Adipocyte (in vitro differentiated cells): Measurements from ENCODE around the gene EEFSEC.
"Not testable (repeated sequence)": the region's sequence is repeated elsewhere in the genome, so short reads cannot be mapped to it uniquely, and the experiment has no call there.

Experiments
- DNase-seq: peaks from one replicate; pipeline ENCODE4 v3.0.0-alpha.2; 2015; ENCODE audit warnings: low read depth
- H3K27me3 ChIP-seq: replicated peaks from 2 replicates; pipeline ENCODE4 v1.7.0; 2013; ENCODE audit warnings: mild to moderate bottlenecking, low read length, moderate library complexity; ENCODE audit not compliant: control insufficient read depth, insufficient read depth
- H3K36me3 ChIP-seq: 2 replicates; pipeline ENCODE4 v1.7.0; 2013; ENCODE audit warnings: low read length, mild to moderate bottlenecking, moderate library complexity; ENCODE audit not compliant: control insufficient read depth, insufficient read depth, severe bottlenecking
- H3K4me1 ChIP-seq: 2 replicates; pipeline ENCODE4 v1.7.0; 2013; ENCODE audit warnings: mild to moderate bottlenecking, low read length, moderate library complexity; ENCODE audit not compliant: control insufficient read depth, insufficient read depth
- H3K4me3 ChIP-seq: 2 replicates; pipeline ENCODE4 v1.7.0; 2013; ENCODE audit warnings: mild to moderate bottlenecking, low read length, moderate library complexity
- H3K9ac ChIP-seq: 2 replicates; pipeline ENCODE4 v1.7.0; 2013; ENCODE audit warnings: mild to moderate bottlenecking, low read length, moderate library complexity
- H3K9me3 ChIP-seq: 2 replicates; pipeline ENCODE4 v1.7.0; 2013; ENCODE audit warnings: mild to moderate bottlenecking, low read length, moderate library complexity; ENCODE audit not compliant: control insufficient read depth

EEFSEC gene

DNA sequence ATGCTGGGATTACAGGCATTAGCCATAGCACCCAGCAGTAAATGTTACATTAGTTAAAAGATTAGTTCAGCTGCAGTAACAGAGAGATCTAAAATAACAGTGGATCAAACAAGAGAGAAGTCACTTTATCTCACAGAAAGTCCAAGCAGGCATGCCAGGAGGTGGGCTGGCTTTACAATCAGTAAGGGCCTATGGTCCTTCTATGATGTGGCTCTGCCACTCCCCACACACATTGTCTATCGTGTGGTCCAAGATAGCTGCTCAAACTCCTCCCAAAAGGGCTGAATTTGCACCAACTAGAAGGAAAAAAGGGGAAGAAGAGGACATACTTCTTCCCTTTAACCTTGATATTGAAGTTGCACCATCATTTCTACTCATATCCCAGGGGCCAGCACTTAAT lies 25.0 kb upstream of the EEFSEC start:
- DNase-seq, result no peak
- H3K27me3 ChIP-seq, result no peaks in the 10 kb centered on the region
- no peaks in the 10 kb centered on the region for H3K36me3 ChIP-seq
- H3K9me3 ChIP-seq, result peaks cover 5% of the 10 kb centered on the region
- no peak overlapping the region for H3K9ac ChIP-seq
- no peak overlapping the region for H3K4me3 ChIP-seq
- H3K4me1 ChIP-seq, result no peaks in the 10 kb centered on the region

DNA sequence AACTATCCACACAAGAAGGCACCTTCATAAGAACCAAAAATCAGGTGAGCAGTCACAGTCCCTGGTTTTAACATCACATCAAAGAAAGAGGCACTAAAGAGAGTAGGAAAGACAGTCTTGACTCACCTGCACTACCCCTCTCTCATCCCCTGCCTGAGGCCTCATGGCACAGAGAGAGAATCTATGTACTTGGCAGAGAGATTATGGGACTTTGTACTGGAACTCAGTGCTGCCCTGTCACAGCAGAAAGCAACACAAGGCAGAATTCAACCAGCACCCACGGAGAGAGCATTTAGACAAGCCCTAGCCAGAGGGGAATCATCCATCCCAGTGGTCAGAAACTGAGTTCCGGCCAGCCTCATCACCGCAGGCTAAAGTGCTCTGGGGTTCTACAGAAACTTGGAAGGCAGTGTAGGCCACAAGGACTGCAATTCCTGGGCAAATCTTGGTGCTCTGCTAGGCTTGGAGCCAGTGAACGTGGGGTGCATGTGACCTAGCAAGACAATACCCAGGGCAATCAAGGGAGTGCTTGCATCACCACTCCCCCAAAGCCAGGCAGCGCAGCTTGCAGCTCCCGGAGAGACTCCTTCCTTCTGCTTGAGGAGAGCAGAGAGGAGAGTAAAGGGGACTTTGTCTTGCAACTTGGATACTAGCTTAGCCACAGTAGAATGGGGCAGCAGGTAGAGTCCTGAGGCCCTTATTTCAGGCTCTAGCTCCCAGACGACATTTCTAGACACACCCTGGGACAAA lies 21.2 kb upstream of the EEFSEC start:
- peaks cover 5% of the 10 kb centered on the region for H3K9me3 ChIP-seq
- H3K4me1 ChIP-seq, result no peaks in the 10 kb centered on the region
- DNase-seq, result no peak
- no peak overlapping the region for H3K9ac ChIP-seq
- no peak overlapping the region for H3K4me3 ChIP-seq
- H3K27me3 ChIP-seq, result no peaks in the 10 kb centered on the region
- no peaks in the 10 kb centered on the region for H3K36me3 ChIP-seq

DNA sequence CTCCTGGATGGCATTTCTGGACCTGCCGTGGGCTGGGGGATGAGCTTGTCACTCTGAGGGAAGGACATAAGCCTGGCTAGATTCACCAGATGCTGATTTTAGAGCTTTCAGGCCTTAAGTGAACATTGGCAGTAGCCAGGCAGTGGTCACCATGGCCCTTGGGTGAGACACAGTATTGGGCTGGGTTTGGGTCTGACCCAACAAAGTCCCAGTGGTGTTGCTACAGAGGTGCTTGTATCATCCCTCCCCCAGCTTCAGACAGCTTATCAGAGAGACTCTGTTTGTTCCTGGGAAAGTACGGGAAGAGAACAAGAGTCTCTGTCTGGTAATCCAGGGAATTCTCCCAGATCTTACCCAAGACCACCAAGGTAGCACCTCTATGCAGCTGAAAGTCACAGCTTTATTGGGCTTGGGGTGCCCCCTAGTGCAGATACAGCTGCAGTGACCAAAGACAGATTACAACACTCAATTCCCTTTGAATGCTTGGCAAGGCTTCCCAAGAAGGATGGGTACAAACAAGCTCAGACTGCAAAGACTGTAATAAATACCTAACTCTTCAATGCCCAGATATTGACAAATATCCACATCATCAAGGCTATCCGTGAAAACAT lies 19.9 kb upstream of the EEFSEC start:
- H3K9me3 ChIP-seq, result peaks cover 5% of the 10 kb centered on the region
- H3K4me3 ChIP-seq, result no peak overlapping the region
- H3K4me1 ChIP-seq, result no peaks in the 10 kb centered on the region
- H3K36me3 ChIP-seq, result no peaks in the 10 kb centered on the region
- DNase-seq, result peak; percentile 36
- no peak overlapping the region for H3K9ac ChIP-seq
- H3K27me3 ChIP-seq, result no peaks in the 10 kb centered on the region

GRCh38 chr3:128143496-128143895 lies 9.8 kb upstream of the EEFSEC start:
- no peaks in the 10 kb centered on the region for H3K36me3 ChIP-seq
- no peak overlapping the region for H3K4me3 ChIP-seq
- no peak overlapping the region for H3K9ac ChIP-seq
- no peaks in the 10 kb centered on the region for H3K9me3 ChIP-seq
- DNase-seq, result no peak
- H3K4me1 ChIP-seq, result peaks cover 4% of the 10 kb centered on the region
- H3K27me3 ChIP-seq, result no peaks in the 10 kb centered on the region

DNA sequence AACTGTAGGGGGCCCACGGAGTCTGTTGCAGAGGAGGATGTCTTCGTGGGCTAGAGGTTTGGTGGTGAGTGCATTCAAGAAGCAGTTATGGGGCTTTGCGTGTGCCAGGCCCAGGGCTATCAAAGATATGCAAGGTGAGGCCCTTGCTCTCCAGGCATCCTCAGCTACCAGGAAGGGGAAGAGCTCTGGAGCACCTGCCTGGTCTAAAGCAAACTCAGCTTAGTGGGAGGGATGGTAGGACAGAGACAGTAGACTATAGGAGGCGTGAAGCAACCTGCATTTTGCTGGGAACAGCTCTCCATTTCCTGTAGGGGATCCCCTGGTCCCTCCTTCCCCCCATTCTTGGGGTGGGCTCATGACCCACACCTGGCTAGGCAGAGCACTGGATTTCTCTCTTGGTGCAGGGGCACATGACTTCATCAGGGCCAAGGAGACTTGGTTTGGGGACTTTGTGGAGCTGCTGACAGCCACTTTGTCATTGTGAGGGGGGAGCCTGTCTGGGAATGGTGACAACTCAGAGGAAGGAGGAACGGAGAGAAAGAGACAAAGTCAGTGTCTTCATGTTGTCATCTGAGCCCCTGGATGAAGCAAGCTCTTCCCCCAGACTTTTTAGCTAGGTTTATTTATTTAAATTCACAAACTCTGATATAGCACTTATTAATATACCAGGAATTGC lies 8.6 kb upstream of the EEFSEC start:
- DNase-seq, result no peak
- Histone ChIP-seq H3K27me3 (no peaks in the 10 kb centered on the region), H3K4me3 (no peak overlapping the region), H3K36me3 (no peaks in the 10 kb centered on the region), H3K4me1 (peaks cover 4% of the 10 kb centered on the region), H3K9me3 (no peaks in the 10 kb centered on the region), H3K9ac (no peak overlapping the region)

- DNase-seq, result no peak
- Histone ChIP-seq H3K4me3 (no peak overlapping the region), H3K9me3 (no peaks in the 10 kb centered on the region)
Measured at GRCh38 chr3:128145279-128145678, 8.0 kb upstream of the EEFSEC start.

GRCh38 chr3:128146201-128146600 lies 7.1 kb upstream of the EEFSEC start:
- Histone ChIP-seq H3K4me3 (no peak overlapping the region), H3K27me3 (no peaks in the 10 kb centered on the region), H3K9me3 (no peaks in the 10 kb centered on the region), H3K36me3 (no peaks in the 10 kb centered on the region), H3K4me1 (peaks cover 4% of the 10 kb centered on the region), H3K9ac (no peak overlapping the region)
- no peak for DNase-seq

More at GRCh38 chr3:128145279-128145678, 8.0 kb upstream of the EEFSEC start:
- Histone ChIP-seq H3K4me1 (peaks cover 4% of the 10 kb centered on the region), H3K9ac (no peak overlapping the region), H3K27me3 (no peaks in the 10 kb centered on the region), H3K36me3 (no peaks in the 10 kb centered on the region)

GRCh38 chr3:128149650-128150049 lies 3.6 kb upstream of the EEFSEC start:
- H3K9me3 ChIP-seq, result no peaks in the 10 kb centered on the region
- H3K36me3 ChIP-seq, result no peaks in the 10 kb centered on the region
- no peak for DNase-seq
- peaks cover 4% of the 10 kb centered on the region for H3K4me1 ChIP-seq
- no peak overlapping the region for H3K4me3 ChIP-seq
- H3K27me3 ChIP-seq, result no peaks in the 10 kb centered on the region
- no peak overlapping the region for H3K9ac ChIP-seq

DNA sequence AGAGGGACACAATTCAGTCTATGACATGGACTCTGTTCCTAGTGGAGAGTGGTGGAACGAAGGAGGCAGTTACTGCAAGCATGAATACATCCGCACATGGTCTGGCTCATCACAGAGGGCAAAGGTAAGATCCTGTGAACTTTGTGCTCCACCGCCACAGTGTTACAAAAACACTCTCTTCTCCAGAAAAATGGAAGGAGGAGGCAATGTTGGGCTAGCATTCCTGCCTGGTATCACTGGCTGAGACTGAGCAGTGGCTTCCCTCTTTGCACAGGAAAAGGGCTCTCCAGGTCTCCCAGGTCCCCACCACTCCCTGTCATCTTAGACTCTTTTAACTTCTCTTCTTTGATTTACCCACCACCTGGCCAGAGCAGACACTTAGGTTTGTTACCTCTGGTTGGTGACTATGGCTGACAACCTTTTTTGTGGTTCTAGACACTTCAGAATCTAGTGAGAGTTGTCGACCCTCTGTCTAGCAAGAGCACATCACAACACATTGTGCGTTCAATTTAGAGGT lies 1.5 kb upstream of the EEFSEC start:
- Histone ChIP-seq H3K4me3 (no peak overlapping the region), H3K9me3 (no peaks in the 10 kb centered on the region), H3K36me3 (no peaks in the 10 kb centered on the region), H3K27me3 (no peaks in the 10 kb centered on the region), H3K9ac (no peak overlapping the region), H3K4me1 (peaks cover 4% of the 10 kb centered on the region)
- DNase-seq, result no peak

DNA sequence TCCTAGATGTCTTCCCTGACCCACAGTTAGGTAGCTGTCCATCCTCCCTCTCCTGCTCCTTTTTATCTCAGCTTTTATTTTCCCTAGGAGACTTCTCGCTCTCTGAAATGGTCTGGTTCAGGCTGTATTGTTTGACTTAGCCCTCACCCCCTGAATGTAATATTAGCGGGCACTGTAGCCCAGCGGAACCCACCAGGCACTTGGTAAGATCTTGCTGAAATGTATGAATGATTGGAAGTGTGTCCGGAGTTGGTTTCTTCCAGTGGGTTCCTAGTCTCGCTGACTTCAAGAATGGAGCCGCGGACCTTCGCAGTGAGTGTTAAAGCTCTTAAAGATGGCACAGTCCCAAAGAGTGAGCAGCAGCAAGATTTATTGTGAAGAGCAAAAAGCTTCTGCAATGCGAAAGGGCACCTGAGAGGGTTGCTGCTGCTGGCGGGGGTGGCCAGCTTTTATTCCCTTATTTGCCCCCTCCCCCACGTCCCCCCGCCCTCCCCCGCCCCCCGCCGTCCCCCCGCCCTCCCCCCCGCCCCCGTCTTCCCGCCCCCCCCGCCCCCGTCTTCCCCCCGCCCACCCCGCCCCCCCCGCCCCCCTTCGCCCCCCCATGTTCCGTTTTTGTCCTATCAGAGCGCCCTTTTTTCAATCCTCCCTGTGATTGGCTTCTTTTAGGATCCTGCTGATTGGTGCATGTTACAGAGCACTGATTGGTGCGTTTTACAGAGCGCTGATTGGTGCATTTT lies 694 bp upstream of the EEFSEC start:
- Histone ChIP-seq H3K4me1 (peaks cover 4% of the 10 kb centered on the region), H3K36me3 (peaks cover 3% of the 10 kb centered on the region), H3K4me3 (peak overlapping the region; percentile 93), H3K9ac (peak overlapping the region; percentile 90), H3K27me3 (no peaks in the 10 kb centered on the region), H3K9me3 (peaks cover 5% of the 10 kb centered on the region)
- no peak for DNase-seq

DNA sequence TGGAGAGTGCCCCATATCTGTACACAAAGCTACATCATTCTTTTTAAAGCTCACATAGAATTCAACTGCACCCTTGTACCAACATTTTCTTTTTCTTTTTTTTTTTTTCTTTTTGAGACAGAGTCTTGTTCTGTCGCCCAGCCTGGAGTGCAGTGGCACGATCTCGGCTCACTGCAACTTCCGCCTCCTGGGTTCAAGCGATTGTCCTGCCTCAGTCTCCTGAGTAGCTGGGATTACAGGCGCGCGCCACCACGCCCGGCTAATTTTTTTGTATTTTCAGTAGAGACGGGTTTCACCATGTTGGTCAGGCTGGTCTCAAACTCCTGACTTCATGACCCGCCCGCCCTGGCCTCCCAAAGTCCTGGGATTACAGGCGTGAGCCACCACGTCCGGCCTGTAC lies 1.1 kb downstream of the EEFSEC start:
- H3K9ac ChIP-seq, result peak overlapping the region; percentile 90
- not testable (repeated sequence) for H3K27me3 ChIP-seq, H3K9me3 ChIP-seq, H3K36me3 ChIP-seq, DNase-seq, H3K4me1 ChIP-seq
- peak overlapping the region; percentile 93 for H3K4me3 ChIP-seq
